ENCODE data around the gene LACTB. TPM values are rescaled to one million over a fixed set of nuclear protein-coding genes. Genes with fewer than 3 reads are reported as not detected.
A peak's percentile ranks its signal among the peaks of the same experiment; 100 is the strongest.

LACTB gene
- total and polyA plus RNA-seq, 2 of the 4 experiments (the other 2 are of a cell fraction): 12.9 to 32.7 TPM

DNA sequence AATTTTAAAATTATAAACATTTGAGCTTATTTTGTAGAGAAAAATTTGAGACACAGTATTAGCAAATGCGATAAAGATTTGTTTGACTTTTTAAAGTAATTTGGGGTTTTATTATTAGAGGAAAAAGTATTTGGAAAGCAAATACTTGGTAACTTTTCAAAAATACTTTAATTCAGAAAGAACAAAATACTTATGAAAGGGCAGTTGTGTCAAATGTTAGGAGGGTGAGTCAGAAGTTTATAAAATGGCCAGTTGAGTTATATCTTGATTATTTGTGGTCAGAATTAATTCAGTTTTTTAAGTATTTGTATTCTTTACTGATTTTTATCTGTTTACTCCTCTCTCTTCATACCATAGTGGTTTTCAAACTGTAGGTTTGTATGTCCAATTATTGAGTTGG is 12.1 kb downstream of the LACTB start:
- H3K56ac ChIP-seq (ENCODE audit: extremely low read depth, insufficient read depth, low read length): no peak overlapping the region; the same call in 1 of the 2 replicates
- no peak overlapping the region for H3K14ac ChIP-seq (replicated peaks; ENCODE audit: low read depth, low read length)
- no peak overlapping the region for H3K23ac ChIP-seq (ENCODE audit: low read depth, low read length)
- peaks cover 15% of the 10 kb centered on the region for H3K36me3 ChIP-seq (ENCODE audit: control insufficient read depth, insufficient read depth, low read length)
- no peak overlapping the region for H3K4me3 ChIP-seq (ENCODE audit: insufficient read depth, low read depth, low read length)
- H3K9ac ChIP-seq (ENCODE audit: low read depth, low read length): no peak overlapping the region
- no peak overlapping the region for H2BK20ac ChIP-seq (ENCODE audit: low read depth, low read length)
- intact Hi-C loops (cut with micrococcal nuclease) (no loop called here), in situ Hi-C loops (cut with MboI; ENCODE audit: low sequenced_read_pairs) (no loop called here), dilution Hi-C loops (cut with HindIII; ENCODE audit: low sequenced_read_pairs, unreplicated experiment) (no loop called here)
- H2AK9ac ChIP-seq (replicated peaks; ENCODE audit: low read depth, low read length, poor library complexity): no peak overlapping the region
- no peak overlapping the region for H3K18ac ChIP-seq (ENCODE audit: low read depth, low read length)
- 100% methylated on average over 1 of the region's 1 CpG; no CpG with 5 or more reads in 1 of the 2 experiments for WGBS, 2 experiments (ENCODE audit: extremely low coverage in 2 of 2, insufficient read length in 1 of 2)
- H4K91ac ChIP-seq (ENCODE audit: insufficient read depth, low read depth, low read length): no peak overlapping the region
- H3K9me1 ChIP-seq (ENCODE audit: insufficient read depth, low read length): peaks cover 6% of the 10 kb centered on the region
- H3K9me3 ChIP-seq (ENCODE audit: control insufficient read depth, insufficient read depth, low read length): no peaks in the 10 kb centered on the region
- DNase-seq: peak; percentile 75
- ATAC-seq (ENCODE audit: low read depth): peak; percentile 70
- no peak overlapping the region for H3K4me2 ChIP-seq (ENCODE audit: low read depth, low read length)
- no peak overlapping the region for H3K4ac ChIP-seq (ENCODE audit: low read depth, low read length)
- H4K8ac ChIP-seq (ENCODE audit: low read depth in 2 of 2, low read length in 2 of 2): no peak overlapping the region; a peak in 1 of 4 replicates
- CTCF ChIA-PET: no interaction called here
- no peaks in the 10 kb centered on the region for H4K20me1 ChIP-seq (ENCODE audit: insufficient read depth, low read length)
- H2BK5ac ChIP-seq (ENCODE audit: low read depth, low read length, poor library complexity, severe bottlenecking): peak overlapping the region; percentile 97
- no peak overlapping the region for H4K5ac ChIP-seq (ENCODE audit: low read depth, low read length)
- peaks cover 16% of the 10 kb centered on the region for H3K4me1 ChIP-seq (ENCODE audit: control insufficient read depth, insufficient read depth, low read length)
- no peak overlapping the region for H2AFZ ChIP-seq (replicated peaks; ENCODE audit: low read length, poor library complexity)
- no TSS peak for BruUV-seq (replicated peaks)
- H2AK5ac ChIP-seq (ENCODE audit: low read depth, low read length): no peak overlapping the region
- peaks cover 10 to 51% of the 10 kb centered on the region in 2 experiments for H3K79me1 ChIP-seq (ENCODE audit: low read depth in 1 of 2, low read length in 2 of 2)
- no peak overlapping the region for H3K27ac ChIP-seq (ENCODE audit: insufficient read depth, low read length)
- H2BK120ac ChIP-seq (ENCODE audit: low read depth, low read length): no peak overlapping the region; the same call in 1 of the 2 replicates
- POLR2A ChIA-PET (ENCODE audit: unreplicated experiment): interaction anchor here (0.6 to 0.9 kb wide), 3 partner anchors 9 to 846 kb away, joined by 3 to 6 read pairs (median 4); no protein-coding TSS in a partner anchor
- peak; percentile 34; the same call in 1 of the 2 replicates for TF ChIP-seq FOS (IDR thresholded peaks at IDR 0.05; ENCODE audit: low read depth, low read length)
- TF ChIP-seq, protein P1, sequence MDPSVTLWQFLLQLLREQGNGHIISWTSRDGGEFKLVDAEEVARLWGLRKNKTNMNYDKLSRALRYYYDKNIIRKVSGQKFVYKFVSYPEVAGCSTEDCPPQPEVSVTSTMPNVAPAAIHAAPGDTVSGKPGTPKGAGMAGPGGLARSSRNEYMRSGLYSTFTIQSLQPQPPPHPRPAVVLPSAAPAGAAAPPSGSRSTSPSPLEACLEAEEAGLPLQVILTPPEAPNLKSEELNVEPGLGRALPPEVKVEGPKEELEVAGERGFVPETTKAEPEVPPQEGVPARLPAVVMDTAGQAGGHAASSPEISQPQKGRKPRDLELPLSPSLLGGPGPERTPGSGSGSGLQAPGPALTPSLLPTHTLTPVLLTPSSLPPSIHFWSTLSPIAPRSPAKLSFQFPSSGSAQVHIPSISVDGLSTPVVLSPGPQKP (IDR thresholded peaks at IDR 0.05; ENCODE audit: borderline replicate concordance, low read depth, low read length): no peak
- no peaks in the 10 kb centered on the region for H3K27me3 ChIP-seq (ENCODE audit: control insufficient read depth, insufficient read depth, low read length)
- no peak overlapping the region for H2BK15ac ChIP-seq (ENCODE audit: low read depth, low read length)

All from IMR-90 (cell line).